Measurements from ENCODE around the gene SMYD3. TPM values are rescaled to one million over a fixed set of nuclear protein-coding genes. Genes with fewer than 3 reads are reported as not detected.

The SMYD3 gene
- total RNA-seq, 1 donor from 2014 or later = 35.4 TPM

- Mint-ChIP-seq H3K4me1 (ENCODE audit: low read depth, unreplicated experiment) (peaks cover 6% of the 10 kb centered on the region), H3K27me3 (ENCODE audit: unreplicated experiment) (no peaks in the 10 kb centered on the region), H3K4me3 (ENCODE audit: unreplicated experiment) (no peak overlapping the region), H3K9me3 (ENCODE audit: unreplicated experiment) (no peaks in the 10 kb centered on the region), H3K27ac (ENCODE audit: unreplicated experiment) (no peak overlapping the region), H3K36me3 (ENCODE audit: unreplicated experiment) (no peaks in the 10 kb centered on the region)
- no peak for TF ChIP-seq CTCF (IDR thresholded peaks at IDR 0.05; ENCODE audit: partially characterized antibody, unreplicated experiment)
- no peak for DNase-seq
These were observed 211.1 kb downstream of the SMYD3 start for GRCh38 chr1:246295968-246296367.

- no peaks in the 10 kb centered on the region for H3K9me3 Mint-ChIP-seq (ENCODE audit: unreplicated experiment)
- TF ChIP-seq CTCF (IDR thresholded peaks at IDR 0.05; ENCODE audit: partially characterized antibody, unreplicated experiment) = no peak
- peaks cover 7% of the 10 kb centered on the region for H3K4me1 Mint-ChIP-seq (ENCODE audit: low read depth, unreplicated experiment)
- H3K27ac Mint-ChIP-seq (ENCODE audit: unreplicated experiment) = no peak overlapping the region
- no peak overlapping the region for H3K4me3 Mint-ChIP-seq (ENCODE audit: unreplicated experiment)
- no peak for DNase-seq
- no peaks in the 10 kb centered on the region for H3K27me3 Mint-ChIP-seq (ENCODE audit: unreplicated experiment)
- H3K36me3 Mint-ChIP-seq (ENCODE audit: unreplicated experiment) = no peaks in the 10 kb centered on the region
These were observed 211.7 kb downstream of the SMYD3 start for GRCh38 chr1:246295340-246295739.

GRCh38 chr1:246294263-246294662 is 212.8 kb downstream of the SMYD3 start:
- no peak for DNase-seq
- no peaks in the 10 kb centered on the region for H3K9me3 Mint-ChIP-seq (ENCODE audit: unreplicated experiment)
- H3K4me1 Mint-ChIP-seq (ENCODE audit: low read depth, unreplicated experiment) = peaks cover 7% of the 10 kb centered on the region
- H3K4me3 Mint-ChIP-seq (ENCODE audit: unreplicated experiment) = no peak overlapping the region
- TF ChIP-seq CTCF (IDR thresholded peaks at IDR 0.05; ENCODE audit: partially characterized antibody, unreplicated experiment) = no peak
- H3K36me3 Mint-ChIP-seq (ENCODE audit: unreplicated experiment) = no peaks in the 10 kb centered on the region
- H3K27me3 Mint-ChIP-seq (ENCODE audit: unreplicated experiment) = no peaks in the 10 kb centered on the region
- H3K27ac Mint-ChIP-seq (ENCODE audit: unreplicated experiment) = no peak overlapping the region

- TF ChIP-seq CTCF (IDR thresholded peaks at IDR 0.05; ENCODE audit: partially characterized antibody, unreplicated experiment) = no peak
- DNase-seq = no peak
- no peaks in the 10 kb centered on the region for H3K9me3 Mint-ChIP-seq (ENCODE audit: unreplicated experiment)
- H3K4me1 Mint-ChIP-seq (ENCODE audit: low read depth, unreplicated experiment) = peaks cover 7% of the 10 kb centered on the region
- no peak overlapping the region for H3K27ac Mint-ChIP-seq (ENCODE audit: unreplicated experiment)
- no peaks in the 10 kb centered on the region for H3K36me3 Mint-ChIP-seq (ENCODE audit: unreplicated experiment)
- H3K27me3 Mint-ChIP-seq (ENCODE audit: unreplicated experiment) = no peaks in the 10 kb centered on the region
- no peak overlapping the region for H3K4me3 Mint-ChIP-seq (ENCODE audit: unreplicated experiment)
These were observed 213.5 kb downstream of the SMYD3 start for GRCh38 chr1:246293366-246294121.

- DNase-seq = no peak
- no peaks in the 10 kb centered on the region for H3K27me3 Mint-ChIP-seq (ENCODE audit: unreplicated experiment)
- H3K4me3 Mint-ChIP-seq (ENCODE audit: unreplicated experiment) = no peak overlapping the region
- H3K36me3 Mint-ChIP-seq (ENCODE audit: unreplicated experiment) = no peaks in the 10 kb centered on the region
- TF ChIP-seq CTCF (IDR thresholded peaks at IDR 0.05; ENCODE audit: partially characterized antibody, unreplicated experiment) = no peak
- H3K9me3 Mint-ChIP-seq (ENCODE audit: unreplicated experiment) = no peaks in the 10 kb centered on the region
- H3K27ac Mint-ChIP-seq (ENCODE audit: unreplicated experiment) = no peak overlapping the region
- H3K4me1 Mint-ChIP-seq (ENCODE audit: low read depth, unreplicated experiment) = peaks cover 7% of the 10 kb centered on the region
These were observed 214.5 kb downstream of the SMYD3 start for GRCh38 chr1:246292571-246292970.
